Measurements from ENCODE around the gene MYO18B.

GRCh38 chr22:25961699-25962098 is 219.7 kb downstream of the MYO18B start:
- no peak for TF ChIP-seq CTCF (IDR thresholded peaks at IDR 0.05; ENCODE audit: control extremely low read depth in 1 of 3, insufficient read depth in 1 of 3, low read depth in 1 of 3, low read length in 3 of 3)
- TF ChIP-seq EZH2 (IDR thresholded peaks at IDR 0.05; ENCODE audit: low read depth, low read length, severe bottlenecking), result no peak
- TF ChIP-seq TAF1 (IDR thresholded peaks at IDR 0.05; ENCODE audit: low read depth, low read length), result no peak
- no peak for TF ChIP-seq ATF3 (IDR thresholded peaks at IDR 0.05; ENCODE audit: insufficient read depth, low read depth, low read length)
